ENCODE data around the gene PLPPR3.

The PLPPR3 gene

GRCh38 chr19:795691-796581 is 25.8 kb downstream of the PLPPR3 start:
- no peak for DNase-seq

DNA sequence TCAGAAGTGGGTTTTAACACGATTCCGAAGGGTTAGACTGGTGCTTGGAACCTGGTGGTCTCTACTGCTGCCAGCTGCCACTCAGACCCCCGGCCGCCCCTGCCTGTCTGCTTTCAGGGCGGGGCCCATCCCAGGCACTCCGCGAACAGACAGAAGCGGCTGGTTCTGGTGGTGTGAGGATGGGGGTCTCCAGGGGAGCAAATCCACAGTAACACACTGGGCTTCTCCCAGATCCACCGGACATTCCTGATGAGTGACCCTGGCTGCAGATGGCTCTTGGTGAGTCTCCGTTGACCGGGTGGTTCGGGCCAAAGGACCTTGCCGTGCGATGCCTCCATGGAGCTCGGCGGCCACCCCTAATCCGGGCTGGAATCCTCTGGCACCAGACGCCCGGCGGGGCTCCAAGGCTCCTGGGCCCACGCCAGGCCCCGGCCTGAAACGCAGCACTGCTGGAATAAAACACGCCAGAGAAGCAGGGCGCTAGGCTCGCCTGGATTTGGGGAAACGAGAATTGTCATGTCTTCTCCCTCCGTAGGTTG is 26.6 kb downstream of the PLPPR3 start:
- no peak for DNase-seq

GRCh38 chr19:793806-794205 is 27.9 kb downstream of the PLPPR3 start:
- no peak for DNase-seq

DNA sequence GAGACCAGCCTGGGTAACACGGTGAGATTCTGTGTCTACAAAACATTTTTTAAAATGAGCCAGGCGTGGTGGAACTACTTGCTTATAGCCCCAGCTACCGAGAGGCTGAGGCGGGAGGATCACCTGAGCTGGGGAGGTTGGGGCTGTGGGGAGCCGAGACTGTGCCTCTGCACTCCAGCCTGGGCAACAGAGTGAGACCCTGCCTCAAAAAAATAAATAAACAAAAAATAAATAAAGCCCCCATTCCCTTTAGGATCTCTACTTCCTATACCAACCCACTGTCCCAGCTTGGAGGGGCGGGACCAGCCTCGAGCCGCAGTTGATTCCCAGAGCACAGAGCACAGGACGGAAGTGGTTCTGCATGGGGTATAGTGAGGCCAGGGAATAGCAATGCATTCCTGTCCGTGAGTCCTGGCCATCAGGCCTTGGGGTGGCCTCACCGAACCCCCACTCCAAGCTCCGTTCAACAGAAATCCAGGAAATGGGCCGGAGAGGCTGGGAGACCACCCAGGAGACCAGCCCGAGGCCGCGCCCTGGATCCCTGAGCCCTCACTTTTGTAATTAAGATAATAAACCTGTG is 29.4 kb downstream of the PLPPR3 start:
- no peak for DNase-seq

DNA sequence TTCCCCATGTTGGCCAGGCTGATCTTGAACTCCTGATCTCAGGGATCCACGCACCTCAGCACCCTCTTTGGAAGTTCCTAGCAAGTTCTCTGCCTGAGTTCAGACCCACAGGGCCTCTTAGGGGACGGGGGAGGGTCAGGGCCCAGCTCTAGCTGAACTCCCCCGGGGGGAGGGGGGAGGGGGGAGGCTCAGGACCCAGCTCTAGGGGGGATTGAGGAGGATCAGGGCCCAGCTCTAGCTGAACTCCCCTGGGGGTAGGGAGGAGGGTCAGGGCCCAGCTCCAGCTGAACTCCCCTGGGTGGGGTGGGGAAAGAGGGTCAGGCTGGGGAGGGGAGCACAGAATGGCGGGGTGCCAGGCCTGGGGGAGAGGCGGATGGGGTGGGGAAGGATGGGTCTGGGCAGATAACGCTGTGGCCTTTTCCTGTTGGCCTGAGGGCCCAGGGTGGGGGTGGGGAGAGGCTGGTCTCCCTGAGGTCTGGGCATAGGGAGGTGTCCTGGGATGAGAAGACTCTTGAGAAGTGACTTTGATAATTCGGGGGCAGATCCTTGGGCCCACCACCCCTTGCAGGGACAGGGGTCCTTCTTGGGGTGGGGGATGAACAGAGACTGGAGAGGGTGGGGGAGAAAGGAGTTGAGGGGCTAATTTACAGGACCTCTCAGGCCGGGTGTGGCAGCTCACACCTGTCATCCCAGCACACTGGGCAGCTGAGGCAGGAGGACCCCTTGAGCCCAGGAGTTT is 30.0 kb downstream of the PLPPR3 start:
- DNase-seq: no peak

DNA sequence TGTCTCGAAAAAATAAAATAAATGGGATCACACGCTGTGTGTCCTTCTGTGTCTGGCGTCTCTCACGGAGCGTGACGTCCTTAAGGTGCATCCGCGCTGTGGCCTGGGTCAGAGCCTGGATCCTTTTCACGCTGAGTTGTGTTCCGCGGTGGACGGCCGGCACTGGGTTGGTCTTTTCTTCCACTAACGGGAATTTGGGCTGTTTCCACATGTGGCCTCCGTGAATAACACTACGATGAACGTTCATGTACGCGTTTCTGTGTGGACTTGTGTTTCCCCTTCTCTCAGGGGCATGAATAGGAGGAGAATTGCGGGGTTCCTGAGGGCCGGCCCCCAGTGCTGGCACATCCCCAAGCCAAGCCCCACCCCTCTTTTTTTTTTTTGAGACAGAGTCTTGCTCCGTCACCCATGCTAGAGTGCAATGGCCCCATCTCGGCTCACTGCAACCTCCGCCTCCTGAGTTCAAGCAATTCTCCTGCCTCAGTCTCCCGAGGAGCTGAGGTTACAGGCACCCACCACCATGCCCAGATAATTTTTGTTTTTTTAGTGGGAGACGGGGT is 30.7 kb downstream of the PLPPR3 start:
- DNase-seq: no peak

DNA sequence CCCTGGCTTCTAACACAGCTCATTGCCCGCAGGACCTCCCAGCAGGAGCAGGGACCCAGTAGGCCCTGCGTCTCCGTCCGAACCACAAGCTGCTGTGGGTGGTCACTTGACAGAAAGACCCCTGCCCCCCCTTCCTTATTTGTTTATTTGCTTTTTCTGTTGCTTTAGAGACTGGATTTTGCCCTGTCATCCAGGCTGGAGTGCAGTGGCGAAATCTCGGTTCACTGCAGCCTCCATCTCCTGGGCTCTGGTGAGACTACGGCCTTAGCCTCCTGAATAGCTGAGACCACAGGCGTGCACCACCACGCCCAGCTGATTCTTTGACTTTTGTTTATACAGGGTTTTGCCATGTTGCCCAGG is 32.1 kb downstream of the PLPPR3 start:
- DNase-seq: no peak

DNA sequence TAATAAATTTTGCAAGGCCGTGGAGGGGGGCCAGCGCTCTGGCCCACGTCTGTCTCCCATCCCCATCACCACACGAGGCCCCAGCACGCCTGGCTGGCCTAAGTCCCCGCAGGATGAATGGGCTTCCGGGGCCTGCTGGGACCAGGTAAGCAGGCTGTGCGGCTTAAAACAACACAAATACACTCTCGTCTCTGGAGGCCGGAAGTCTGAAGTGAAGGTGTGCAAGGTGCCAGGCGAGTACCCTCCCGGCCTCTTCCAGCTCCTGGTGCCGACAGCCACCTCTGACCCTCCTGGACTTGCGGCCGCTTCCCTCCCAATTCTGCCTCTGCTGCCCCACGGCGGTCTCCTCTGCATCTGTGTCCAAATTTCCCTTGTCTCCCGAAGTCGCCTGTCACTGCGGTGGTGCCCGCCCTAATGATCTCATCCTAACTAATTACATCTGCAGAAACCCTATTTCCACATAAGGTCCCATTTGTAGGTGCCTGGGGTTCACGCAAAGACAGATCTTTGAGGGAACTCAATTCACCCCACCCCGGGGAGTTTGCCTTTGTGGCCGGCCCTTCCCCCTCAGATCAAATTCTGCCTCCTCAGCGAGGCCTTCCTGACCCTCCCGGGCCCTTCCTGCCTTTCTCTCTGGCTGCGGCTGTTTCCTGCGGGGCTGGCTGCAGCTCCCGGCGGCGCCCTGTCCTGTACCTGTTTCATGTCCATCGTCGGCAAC is 32.6 kb downstream of the PLPPR3 start:
- DNase-seq: no peak

GRCh38 chr19:788686-788982 is 33.1 kb downstream of the PLPPR3 start:
- DNase-seq: no peak

DNA sequence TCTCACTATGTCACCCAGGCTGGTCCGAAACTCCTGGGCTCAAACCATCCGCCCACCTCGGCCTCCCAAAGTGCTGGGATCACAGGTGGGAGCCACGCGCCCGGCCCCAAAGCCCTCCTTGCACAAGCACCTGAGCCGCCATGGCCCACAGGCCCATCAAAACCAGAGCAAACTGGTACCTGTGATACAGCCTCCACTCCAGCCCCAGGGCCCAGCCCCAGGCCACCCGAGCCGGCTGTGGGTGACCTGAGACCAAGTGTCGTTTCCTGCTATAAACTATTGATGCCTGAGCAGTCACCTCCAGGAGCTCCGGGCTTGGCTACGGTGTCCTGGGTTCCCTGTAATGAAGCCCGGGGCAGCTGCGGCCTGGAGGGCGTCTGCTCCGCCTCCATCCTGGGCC is 34.2 kb downstream of the PLPPR3 start:
- no peak for DNase-seq

GRCh38 chr19:784541-784940 is 37.2 kb downstream of the PLPPR3 start:
- no peak for DNase-seq

DNA sequence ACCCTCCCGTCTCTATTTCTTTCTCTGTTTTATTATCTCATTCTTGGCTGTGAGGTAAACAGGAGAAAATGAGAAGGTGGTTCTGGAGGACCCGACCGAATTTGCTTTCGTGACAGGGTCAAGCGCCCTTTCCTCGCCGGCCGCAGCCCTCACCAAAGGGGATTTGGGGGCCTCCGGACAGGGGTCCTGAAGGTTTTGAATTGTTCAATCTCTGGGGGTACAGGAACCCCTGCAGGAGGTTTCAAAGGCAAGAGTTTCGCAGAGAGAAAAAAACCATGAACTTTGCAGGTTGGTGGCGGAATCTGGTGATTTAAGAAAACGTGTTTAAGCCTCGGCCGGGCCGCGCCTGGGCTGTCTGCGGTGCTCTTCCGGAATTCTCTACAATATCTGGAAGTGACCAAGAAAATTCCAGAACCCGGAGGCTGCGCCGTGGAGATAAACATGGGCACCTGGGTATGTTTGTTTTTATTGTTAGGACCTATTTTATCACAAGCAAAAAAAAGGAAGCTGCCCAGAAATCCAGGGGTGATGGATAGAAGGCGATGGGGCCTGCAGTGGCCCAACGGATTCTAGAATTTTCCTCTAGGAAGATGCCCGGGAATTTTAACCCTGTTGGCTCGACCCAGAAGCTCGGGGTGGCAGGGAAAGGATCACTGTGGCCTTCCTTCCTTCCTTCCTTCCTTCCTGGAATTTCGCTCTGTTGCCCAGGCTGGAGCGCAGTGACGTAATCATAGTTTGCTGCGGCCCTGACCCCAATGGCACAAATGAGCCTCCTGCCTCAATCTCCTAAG is 38.7 kb downstream of the PLPPR3 start:
- DNase-seq: no peak

GRCh38 chr19:782185-782877 is 39.4 kb downstream of the PLPPR3 start:
- no peak for DNase-seq

DNA sequence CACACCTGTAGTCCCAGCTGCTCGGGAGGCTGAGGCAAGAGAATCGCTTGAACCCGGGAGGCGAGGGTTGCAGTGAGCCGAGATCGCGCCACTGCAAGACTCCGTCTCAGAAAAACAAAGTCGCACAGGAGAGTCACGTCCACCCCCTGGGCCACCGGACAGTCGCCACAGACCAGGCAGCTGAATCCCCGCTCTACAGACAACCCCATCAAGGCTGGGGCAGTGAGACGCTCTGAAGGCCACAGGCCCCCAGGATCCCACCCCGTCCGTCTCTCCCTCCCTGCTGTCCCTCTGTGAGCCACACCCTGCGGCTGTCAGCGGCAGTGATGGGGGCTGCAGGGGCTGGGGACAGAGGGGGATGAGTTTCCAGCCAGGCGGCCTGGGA is 40.0 kb downstream of the PLPPR3 start:
- DNase-seq: no peak

DNA sequence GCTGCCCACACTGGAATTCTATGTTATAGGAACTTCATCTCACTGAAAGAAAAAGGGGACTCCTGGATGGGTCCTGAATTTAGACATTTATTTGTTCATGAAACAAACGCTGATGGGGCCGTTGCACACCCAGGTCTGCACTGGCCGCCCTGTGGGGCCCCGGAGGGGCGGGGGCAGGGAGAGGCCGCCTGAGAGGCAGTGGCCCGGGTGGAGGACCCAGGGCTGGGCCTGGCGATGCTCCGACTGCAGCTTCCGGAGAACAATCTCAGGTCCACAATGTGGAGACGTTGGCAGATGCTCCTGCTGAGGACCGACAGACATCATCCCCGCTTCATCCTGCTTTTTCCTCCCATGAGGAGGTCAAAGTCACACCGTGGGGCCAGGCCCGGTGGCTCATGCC is 40.8 kb downstream of the PLPPR3 start:
- DNase-seq: no peak

GRCh38 chr19:778910-779653 is 42.7 kb downstream of the PLPPR3 start:
- no peak for DNase-seq

DNA sequence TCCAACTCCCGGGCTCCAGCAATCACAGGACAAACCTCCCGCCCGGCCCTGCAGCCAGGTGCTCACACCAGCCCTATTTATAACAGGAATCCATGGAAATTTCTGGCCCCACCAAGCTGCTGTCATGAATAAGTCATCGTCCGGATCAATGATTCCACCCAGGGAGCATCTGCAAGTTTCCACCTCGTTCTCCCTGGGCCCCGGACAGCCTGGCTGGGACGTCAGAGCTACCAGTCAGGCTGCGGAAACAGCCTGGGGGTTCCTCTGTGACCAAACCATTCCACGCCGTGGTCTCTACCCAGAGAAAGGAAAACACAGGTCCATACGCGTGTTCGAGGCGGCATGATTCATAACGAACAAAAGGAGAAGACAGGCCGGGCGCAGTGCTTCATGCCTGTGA is 45.2 kb downstream of the PLPPR3 start:
- DNase-seq: no peak

- no peak for DNase-seq
Measured at GRCh38 chr19:772730-773436, 48.9 kb downstream of the PLPPR3 start.

DNA sequence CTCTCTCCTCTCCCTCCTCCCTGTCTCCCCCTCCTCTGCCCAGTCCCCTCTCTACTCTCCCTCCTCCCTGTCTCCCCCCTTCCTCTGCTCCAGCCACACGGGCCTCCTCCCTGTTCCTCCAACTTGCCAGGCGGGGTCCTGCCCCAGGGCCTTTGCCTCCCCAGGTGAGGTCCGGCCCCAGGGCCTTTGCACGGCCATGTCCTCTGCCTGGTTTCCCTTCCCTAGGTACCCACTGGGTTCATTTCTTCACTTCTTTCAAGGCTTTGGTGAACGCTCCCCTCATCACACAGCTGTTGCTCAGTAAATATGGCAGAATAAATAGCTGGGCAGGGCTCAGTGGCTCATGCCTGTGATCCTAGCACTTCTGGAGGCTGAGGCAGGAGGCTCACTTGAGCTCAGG is 49.7 kb downstream of the PLPPR3 start:
- no peak for DNase-seq

GRCh38 chr19:771332-771785 is 50.4 kb downstream of the PLPPR3 start:
- DNase-seq: no peak
